Large intestine (tissue), 3 donors: Measurements from ENCODE around the gene SOX8. TPM values are rescaled to one million over a fixed set of nuclear protein-coding genes. Genes with fewer than 3 reads are reported as not detected.
"Not testable (repeated sequence)": the region's sequence is repeated elsewhere in the genome, so short reads cannot be mapped to it uniquely, and the experiment has no call there.

Experiments used
- DNase-seq, 2 donors: peaks; one replicate each; pipeline versions ENCODE4 v3.0.0 to v3.0.0-alpha.2; 2013
- H3K27ac ChIP-seq: one replicate; pipeline ENCODE4 v1.5.1; 2013; ENCODE audit warnings: low read length
- H3K27me3 ChIP-seq: 2 replicates; pipeline ENCODE4 v1.6.1; 2013; ENCODE audit warnings: low read length; ENCODE audit not compliant: control insufficient read depth, insufficient read depth
- H3K36me3 ChIP-seq: 2 replicates; pipeline ENCODE4 v1.6.1; 2013; ENCODE audit warnings: low read length; ENCODE audit not compliant: control insufficient read depth, insufficient read depth
- H3K4me1 ChIP-seq: one replicate; pipeline ENCODE4 v1.6.1; 2013; ENCODE audit warnings: low read length; ENCODE audit not compliant: control insufficient read depth, insufficient read depth
- H3K4me3 ChIP-seq: one replicate; pipeline ENCODE4 v1.5.1; 2013; ENCODE audit warnings: low read length
- H3K9me3 ChIP-seq: one replicate; pipeline ENCODE4 v1.6.1; 2013; ENCODE audit warnings: mild to moderate bottlenecking, low read depth, low read length, moderate library complexity; ENCODE audit not compliant: control insufficient read depth
- WGBS: methylation state at CpG from one replicate; pipeline ENCODE4 v1.1.5; 2013; ENCODE audit warnings: low lambda C conversion rate; ENCODE audit not compliant: insufficient coverage; 5-methylcytosine and 5-hydroxymethylcytosine counted together
- polyA plus RNA-seq: library from polyadenylated mRNA; unstranded; fragments of 120-200 nt; gene quantifications from one replicate; pipeline ENCODE4 v1.2.1, GENCODE V29; 2013

SOX8 gene
- polyA plus RNA-seq, 1 donor, result 3.7 TPM

- no peak overlapping the region for H3K27ac ChIP-seq
- peaks cover 16% of the 10 kb centered on the region for H3K36me3 ChIP-seq
- H3K27me3 ChIP-seq, result no peaks in the 10 kb centered on the region
- no CpG with 5 or more reads among the region's 12 CpGs for WGBS
- peaks cover under 1% of the 10 kb centered on the region for H3K9me3 ChIP-seq
- DNase-seq, result no peak
- H3K4me3 ChIP-seq, result no peak overlapping the region
- no peaks in the 10 kb centered on the region for H3K4me1 ChIP-seq
Observed at GRCh38 chr16:952321-952720, 29.2 kb upstream of the SOX8 start.

GRCh38 chr16:953818-954217, 27.8 kb upstream of the SOX8 start:
- peaks cover 14% of the 10 kb centered on the region for H3K36me3 ChIP-seq
- not testable (repeated sequence) for H3K27me3 ChIP-seq, H3K9me3 ChIP-seq, DNase-seq, H3K4me3 ChIP-seq, H3K27ac ChIP-seq, H3K4me1 ChIP-seq
- WGBS, result no CpG with 5 or more reads among the region's 7 CpGs

- H3K27ac ChIP-seq, H3K9me3 ChIP-seq, H3K27me3 ChIP-seq, H3K4me3 ChIP-seq, H3K4me1 ChIP-seq, DNase-seq: not testable (repeated sequence)
- no CpG with 5 or more reads among the region's 27 CpGs for WGBS
- H3K36me3 ChIP-seq, result peaks cover 14% of the 10 kb centered on the region
Observed at GRCh38 chr16:955766-956165, 25.8 kb upstream of the SOX8 start.

GRCh38 chr16:959232-960040, 22.1 kb upstream of the SOX8 start:
- H3K4me1 ChIP-seq, result no peaks in the 10 kb centered on the region
- WGBS, result 100% methylated on average over 1 of the region's 24 CpGs
- H3K27me3 ChIP-seq, result no peaks in the 10 kb centered on the region
- no peak for DNase-seq
- no peaks in the 10 kb centered on the region for H3K36me3 ChIP-seq
- H3K9me3 ChIP-seq, result peaks cover 8% of the 10 kb centered on the region
- H3K4me3 ChIP-seq, result no peak overlapping the region
- no peak overlapping the region for H3K27ac ChIP-seq

GRCh38 chr16:962366-962765, 19.2 kb upstream of the SOX8 start:
- Histone ChIP-seq H3K27me3 (no peaks in the 10 kb centered on the region), H3K27ac (no peak overlapping the region), H3K4me3 (no peak overlapping the region), H3K9me3 (peaks cover 28% of the 10 kb centered on the region), H3K4me1 (no peaks in the 10 kb centered on the region), H3K36me3 (peaks cover 9% of the 10 kb centered on the region)
- no CpG with 5 or more reads among the region's 22 CpGs for WGBS
- DNase-seq, result no peak

GRCh38 chr16:962901-963814, 18.4 kb upstream of the SOX8 start:
- Histone ChIP-seq H3K27me3 (no peaks in the 10 kb centered on the region), H3K4me3 (no peak overlapping the region), H3K36me3 (peaks cover 15% of the 10 kb centered on the region), H3K9me3 (peaks cover 32% of the 10 kb centered on the region), H3K4me1 (no peaks in the 10 kb centered on the region), H3K27ac (no peak overlapping the region)
- DNase-seq, result no peak
- WGBS, result no CpG with 5 or more reads among the region's 23 CpGs

- 80% methylated on average over 4 of the region's 17 CpGs for WGBS
- Histone ChIP-seq H3K27me3 (no peaks in the 10 kb centered on the region), H3K27ac (no peak overlapping the region), H3K4me3 (no peak overlapping the region), H3K36me3 (peaks cover 15% of the 10 kb centered on the region), H3K4me1 (no peaks in the 10 kb centered on the region), H3K9me3 (peaks cover 32% of the 10 kb centered on the region)
- no peak for DNase-seq
Observed at GRCh38 chr16:963913-964312, 17.7 kb upstream of the SOX8 start.

GRCh38 chr16:964356-965035, 17.1 kb upstream of the SOX8 start:
- Histone ChIP-seq H3K4me1 (peaks cover 4% of the 10 kb centered on the region), H3K27ac (no peak overlapping the region)
- no peak for DNase-seq

GRCh38 chr16:965036-965395, 16.6 kb upstream of the SOX8 start:
- WGBS, result no CpG with 5 or more reads among the region's 13 CpGs
- H3K9me3 ChIP-seq, result peaks cover 35% of the 10 kb centered on the region
- H3K4me3 ChIP-seq, result no peak overlapping the region
- H3K4me1 ChIP-seq, result peaks cover 9% of the 10 kb centered on the region
- H3K27me3 ChIP-seq, result no peaks in the 10 kb centered on the region
- peaks cover 15% of the 10 kb centered on the region for H3K36me3 ChIP-seq
- DNase-seq, result no peak
- no peak overlapping the region for H3K27ac ChIP-seq

More at GRCh38 chr16:964356-965035, 17.1 kb upstream of the SOX8 start:
- Histone ChIP-seq H3K36me3 (peaks cover 15% of the 10 kb centered on the region), H3K4me3 (no peak overlapping the region), H3K9me3 (peaks cover 34% of the 10 kb centered on the region), H3K27me3 (no peaks in the 10 kb centered on the region)
- 100% methylated on average over 1 of the region's 27 CpGs for WGBS

- DNase-seq, result no peak
- Histone ChIP-seq H3K4me3 (no peak overlapping the region), H3K27ac (no peak overlapping the region), H3K27me3 (no peaks in the 10 kb centered on the region), H3K9me3 (peaks cover 35% of the 10 kb centered on the region), H3K4me1 (peaks cover 10% of the 10 kb centered on the region), H3K36me3 (peaks cover 15% of the 10 kb centered on the region)
- WGBS, result no CpG with 5 or more reads among the region's 4 CpGs
Observed at GRCh38 chr16:965487-965886, 16.1 kb upstream of the SOX8 start.
